GDM1 (cell line): Measurements from ENCODE around the gene MUC20.

ENCODE experiments used
- DNase-seq: peaks from one replicate; lab custom pipeline; 2025; lab: John Stamatoyannopoulos, UW

The MUC20 gene

DNA sequence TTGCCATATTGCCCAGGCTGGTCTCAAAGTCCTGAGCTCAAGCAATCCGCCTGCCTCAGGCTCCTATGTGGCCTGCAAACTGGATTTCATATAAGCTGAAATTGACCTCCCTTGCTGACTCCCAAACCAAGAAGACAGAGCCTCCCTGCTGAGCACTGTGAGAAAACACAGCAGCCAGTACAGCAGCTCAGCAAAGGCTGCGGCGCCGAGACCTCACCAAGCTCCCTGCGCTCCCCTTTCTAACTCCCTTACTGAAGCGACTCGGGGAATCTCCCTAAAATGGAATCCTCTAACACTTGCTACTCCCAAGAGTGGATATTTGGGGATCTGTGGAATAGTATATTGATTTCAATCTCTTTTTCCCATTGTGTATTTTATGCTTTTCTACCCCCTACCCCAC lies 34.6 kb downstream of the MUC20 start:
- no peak for DNase-seq

DNA sequence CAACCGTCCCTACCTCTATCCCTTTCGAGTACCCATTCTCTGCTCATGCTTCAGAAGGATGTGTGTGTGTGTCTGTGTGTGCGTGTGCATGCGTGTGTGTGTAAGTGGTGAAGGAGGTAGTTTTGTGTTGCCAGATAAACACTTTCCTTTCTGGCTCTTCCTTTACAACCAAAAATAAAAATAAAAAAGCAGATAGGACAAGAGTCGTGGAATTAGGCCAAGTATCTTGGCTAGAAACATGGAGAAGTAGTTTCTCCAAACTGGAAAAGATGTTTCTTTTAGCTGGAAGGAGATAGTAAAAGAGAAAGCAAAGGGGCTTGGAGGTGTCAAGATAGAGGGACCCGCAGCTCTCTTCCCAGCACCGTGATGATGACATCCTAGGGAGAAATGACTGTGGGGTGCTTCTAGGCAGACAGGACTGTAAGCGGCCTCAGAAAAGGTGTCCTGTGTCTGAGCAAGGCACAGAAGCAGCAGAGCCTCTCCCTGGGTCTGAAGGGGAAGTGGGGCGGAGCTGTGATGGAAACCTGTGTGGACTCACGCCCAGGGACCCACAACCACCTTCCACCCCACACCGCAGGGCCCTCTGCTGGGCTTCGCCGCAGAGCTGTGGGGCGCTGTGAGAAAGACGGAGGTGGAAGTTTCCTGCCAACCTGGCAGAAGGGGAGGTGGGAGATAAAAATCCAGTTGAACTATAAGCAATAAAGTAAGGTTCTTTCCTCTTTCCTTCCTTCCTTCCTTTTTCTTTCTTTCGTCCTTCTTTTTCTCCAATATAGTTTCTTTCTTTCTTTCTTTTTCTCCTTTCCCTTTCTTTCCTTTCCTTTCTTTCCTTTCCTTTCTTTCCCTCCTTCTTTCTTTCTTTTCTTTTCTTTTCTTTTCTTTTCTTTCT lies 35.3 kb downstream of the MUC20 start:
- DNase-seq: no peak

DNA sequence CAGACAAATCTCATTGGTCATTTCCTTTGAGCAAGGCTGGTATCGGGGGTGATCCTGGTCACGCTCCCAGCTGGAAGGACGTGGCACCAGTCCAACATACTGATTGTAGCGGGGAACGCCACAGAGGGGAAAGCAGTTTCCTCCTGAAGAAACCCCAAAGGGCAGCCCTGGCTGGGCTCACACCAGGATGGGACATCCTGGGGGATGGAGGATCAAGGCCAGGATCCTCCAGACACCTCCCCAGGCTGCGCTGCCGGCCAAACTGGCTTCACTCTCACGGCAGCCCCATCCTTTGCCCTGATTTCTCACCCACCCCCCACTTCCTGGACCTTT lies 36.6 kb downstream of the MUC20 start:
- no peak for DNase-seq

DNA sequence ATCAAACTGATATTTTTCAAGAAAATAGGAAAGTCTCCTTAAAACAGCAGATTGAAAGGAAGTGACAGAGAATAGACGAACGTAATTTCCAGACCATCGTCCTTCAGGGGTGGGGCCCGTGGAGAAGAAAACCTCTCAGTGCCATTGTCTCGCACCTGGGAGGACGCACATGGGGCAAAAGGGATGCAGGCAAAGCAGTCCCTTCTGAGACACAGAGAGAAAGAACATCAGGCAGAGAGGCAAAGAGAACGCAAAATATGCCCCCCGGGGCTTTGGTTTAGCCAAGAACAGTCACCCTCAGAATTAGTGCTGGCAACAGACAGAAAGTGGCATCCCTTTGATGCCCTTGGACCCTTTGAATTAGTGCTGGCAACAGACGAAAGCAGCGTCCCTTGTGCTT lies 37.0 kb downstream of the MUC20 start:
- no peak for DNase-seq

DNA sequence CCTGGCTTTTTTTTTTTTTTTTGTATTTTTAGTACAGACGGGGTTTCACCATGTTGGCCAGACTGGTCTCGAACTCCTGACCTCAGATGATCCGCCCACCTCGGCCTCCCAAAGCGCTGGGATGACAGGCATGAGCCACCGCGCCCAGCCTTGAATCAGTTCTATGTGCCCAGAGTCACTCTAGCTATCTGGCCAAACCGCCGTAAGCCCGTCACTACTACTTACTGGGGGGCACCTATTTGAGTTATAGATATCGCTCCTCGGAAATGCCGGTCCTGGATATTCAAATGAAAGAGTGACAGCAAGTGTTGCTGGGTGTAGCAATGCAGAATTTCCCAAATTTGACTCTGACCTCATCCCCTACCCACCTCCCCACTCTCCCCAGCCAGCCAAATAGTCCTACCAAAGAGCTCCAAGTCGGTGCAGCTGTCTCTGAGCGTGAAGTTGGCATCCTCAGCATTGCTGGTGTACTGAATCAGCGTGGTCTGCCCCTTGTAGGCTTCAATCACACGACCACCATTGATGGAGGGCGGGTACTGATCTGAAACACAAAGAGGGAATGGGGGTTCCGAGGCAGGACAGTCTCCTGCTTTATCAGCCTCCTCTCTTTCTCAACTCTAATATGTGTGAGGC lies 38.1 kb downstream of the MUC20 start:
- no peak for DNase-seq

DNA sequence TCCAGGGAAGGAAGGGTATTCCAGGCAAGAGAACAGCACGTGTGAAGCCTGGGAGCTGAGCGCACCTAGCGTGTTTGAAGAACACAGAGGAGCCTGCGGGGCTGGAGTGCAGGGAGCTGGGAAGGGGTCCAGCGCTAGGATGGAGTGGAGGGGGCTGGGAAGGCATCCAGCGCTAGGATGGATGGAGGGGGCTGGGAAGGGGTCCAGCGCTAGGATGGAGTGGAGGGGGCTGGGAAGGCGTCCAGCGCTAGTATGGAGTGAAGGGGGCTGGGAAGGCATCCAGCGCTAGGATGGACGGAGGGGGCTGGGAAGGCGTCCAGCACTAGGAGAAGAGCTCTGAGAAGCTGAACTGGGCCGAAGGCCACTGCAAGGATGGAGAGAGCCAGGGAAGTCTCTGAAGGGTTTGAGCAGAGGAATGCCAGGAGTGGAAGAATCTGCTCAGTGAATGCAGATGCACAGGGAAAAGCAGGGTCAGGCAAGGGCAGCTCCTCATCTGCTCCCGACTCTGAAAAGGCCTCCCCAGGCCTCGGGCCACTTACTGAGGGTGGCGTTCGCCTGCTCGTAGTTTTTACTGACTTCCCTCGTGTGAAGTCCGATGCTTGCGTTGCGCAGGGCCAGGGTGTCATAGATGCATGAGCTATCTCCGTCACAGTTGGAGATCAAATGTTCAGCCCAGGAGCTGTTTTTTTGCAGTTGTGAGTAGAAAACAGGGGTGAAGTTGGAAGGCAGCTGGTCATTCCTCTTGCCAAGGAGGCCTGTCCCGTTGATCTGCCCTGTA lies 39.8 kb downstream of the MUC20 start:
- no peak for DNase-seq

DNA sequence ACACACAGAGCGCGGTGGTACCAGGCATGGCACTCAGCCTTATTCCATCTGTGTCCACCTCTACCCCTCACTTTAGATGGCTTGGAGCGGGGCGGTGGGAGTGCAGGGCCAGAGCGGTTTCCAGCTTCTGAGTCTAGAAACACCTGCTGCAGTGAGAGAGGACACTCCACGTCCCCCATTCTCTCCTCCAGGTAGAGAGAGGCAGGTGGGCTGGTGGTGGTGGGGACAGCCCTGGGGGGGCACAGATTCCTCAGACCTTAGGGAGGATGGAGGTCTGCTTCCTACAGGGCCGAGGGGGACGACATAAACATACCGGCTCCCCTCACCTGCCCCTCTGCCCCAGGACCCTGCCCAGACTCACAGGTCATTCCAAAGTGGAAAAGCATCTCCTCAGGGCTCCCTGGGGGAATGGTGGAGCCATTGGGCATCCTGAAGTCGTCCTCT lies 40.4 kb downstream of the MUC20 start:
- no peak for DNase-seq

DNA sequence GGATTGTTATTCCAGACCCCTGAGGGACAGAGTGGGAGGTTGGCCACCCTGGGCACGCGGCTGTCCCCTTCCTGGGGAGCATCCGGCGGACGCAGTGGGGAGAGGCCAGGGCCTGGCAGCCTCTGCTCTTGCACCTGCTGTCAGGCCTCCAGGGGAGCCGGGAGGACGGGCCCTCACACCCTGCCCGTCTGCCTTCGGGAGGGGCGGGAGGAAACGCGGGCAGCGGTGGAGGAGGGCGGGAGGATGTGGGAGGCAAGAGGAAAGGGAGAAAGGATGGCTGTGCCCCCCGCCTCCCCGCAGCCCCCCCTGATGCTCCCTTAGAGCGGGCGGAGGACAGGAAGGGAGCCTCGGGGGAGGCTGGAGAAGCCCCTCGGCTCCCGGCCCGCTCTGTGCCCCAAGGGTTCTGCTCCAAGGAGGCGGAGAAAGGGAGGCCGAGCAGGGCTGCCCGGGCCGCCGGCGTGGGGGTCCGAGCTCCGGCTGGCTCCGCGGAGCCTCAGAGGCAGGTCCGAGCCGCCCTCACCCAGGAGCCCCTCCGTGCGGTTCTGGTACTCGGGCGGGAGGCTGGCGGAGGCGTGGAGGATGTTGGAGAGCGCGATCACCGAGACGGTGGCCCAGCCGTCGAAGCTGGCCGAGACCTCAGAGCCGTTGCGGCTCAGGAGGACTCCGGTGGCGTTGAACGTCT lies 40.9 kb downstream of the MUC20 start:
- no peak for DNase-seq

DNA sequence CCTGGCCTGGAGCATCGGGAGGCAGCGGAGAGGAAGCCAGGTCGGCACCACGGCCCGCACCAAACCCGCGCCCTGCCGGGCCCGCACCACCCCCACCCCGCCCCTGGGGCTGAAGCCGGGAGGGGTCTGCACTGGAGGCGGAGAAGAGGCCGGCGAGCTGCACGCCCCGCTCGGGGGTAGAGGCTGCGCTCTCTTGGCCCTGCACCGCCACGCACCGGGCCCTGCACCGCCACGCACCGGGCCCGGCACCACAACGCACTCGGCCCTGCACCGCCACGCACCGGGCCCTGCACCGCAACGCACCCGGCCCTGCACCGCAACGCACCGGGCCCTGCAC lies 41.4 kb downstream of the MUC20 start:
- DNase-seq: no peak

DNA sequence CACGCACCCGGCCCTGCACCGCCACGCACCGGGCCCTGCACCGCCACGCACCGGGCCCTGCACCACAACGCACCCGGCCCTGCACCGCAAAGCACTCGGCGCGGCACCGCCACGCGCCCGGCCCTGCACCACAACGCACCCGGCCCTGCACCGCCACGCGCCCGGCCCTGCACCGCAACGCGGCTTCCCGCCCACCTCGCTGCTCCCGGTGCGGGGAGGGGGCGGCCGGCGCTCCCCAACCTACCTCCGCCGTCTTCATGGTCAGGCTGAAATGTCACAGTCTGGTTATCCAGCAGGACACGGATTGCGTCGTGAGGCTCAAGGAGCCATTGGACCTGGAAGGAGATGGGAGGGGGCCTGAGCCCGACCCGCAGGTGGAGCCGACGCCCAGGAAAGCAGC lies 41.8 kb downstream of the MUC20 start:
- DNase-seq: no peak

DNA sequence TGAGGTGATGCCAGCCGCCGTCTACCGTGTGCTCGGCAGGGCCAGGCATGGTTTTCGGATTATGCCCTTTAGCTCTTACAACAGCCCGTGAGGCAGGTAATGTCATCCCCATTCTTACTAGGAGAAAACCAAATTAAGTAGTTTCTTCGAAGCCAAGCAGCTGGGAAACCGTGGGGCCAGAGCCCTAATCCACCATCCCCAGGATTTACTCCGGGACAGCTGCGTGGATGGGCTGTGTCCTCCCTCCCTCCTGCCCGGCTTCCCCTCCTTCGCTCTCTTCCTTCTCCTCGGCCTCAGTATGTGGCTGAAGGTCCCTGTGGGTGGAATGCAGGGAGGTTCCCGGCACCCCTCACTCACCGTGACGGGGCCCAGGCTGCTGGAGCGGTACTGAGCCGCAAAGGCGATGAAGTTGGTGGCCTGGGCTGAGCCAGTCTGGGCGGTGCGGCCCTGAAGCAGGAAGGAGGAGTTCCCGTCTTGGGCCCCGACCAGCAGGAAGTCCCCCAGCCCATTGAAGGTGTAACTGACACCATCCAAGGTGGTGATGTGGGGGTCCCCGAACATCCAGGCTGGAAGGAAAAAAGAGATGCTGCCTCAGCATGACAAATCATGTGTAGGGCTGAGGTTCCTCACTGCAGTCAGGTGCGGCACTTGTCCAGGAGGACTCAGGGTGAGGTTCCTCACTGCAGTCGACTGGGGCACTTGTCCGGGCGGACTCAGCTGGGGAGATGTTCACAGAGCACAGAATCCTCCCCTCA lies 42.5 kb downstream of the MUC20 start:
- no peak for DNase-seq

DNA sequence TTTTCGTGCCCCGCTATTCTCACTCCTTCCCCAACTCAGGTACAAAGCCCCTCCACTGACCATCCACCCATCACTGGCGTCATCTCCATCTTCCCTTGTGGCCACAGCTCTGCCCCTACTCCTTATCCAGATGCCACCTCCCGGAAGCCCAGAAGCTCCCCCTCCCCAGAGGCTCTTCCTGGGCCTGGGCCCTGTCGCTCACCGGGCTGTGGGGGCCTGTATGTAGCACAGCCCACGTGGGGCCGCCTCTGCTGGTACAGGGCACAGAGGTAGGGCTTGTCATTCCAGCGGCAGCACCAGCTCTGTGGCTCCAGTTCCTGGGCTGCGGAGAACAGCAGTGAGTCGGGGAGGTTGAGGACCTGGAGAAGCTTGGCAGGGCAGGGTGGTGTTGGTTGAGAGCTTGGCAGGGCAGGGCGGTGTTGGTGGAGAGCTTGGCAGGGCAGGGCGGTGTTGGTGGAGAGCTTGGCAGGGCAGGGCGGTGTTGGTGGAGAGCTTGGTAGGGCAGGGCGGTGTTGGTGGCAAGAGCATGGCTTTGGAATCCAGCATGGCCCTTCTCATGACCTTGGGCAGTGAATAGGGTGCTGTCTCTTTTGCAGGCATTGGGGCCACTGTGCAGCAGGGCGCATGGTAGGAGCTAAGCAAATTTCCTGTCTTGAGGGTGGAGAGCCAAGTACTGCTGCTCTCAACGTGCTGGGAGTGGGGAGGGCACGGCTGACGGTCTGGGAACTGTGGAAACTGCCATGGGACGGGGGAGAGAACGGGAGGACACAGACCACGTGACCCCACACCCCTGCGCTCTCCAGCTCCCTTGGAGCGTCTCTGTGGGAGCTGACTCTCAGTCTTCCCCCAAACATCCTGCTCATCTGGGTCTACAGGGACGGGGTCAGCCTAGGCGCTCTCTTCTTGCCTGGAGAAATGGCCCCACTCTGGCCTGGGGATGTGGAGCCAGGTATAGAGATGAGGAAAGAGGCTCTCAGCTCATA lies 43.4 kb downstream of the MUC20 start:
- DNase-seq: no peak

DNA sequence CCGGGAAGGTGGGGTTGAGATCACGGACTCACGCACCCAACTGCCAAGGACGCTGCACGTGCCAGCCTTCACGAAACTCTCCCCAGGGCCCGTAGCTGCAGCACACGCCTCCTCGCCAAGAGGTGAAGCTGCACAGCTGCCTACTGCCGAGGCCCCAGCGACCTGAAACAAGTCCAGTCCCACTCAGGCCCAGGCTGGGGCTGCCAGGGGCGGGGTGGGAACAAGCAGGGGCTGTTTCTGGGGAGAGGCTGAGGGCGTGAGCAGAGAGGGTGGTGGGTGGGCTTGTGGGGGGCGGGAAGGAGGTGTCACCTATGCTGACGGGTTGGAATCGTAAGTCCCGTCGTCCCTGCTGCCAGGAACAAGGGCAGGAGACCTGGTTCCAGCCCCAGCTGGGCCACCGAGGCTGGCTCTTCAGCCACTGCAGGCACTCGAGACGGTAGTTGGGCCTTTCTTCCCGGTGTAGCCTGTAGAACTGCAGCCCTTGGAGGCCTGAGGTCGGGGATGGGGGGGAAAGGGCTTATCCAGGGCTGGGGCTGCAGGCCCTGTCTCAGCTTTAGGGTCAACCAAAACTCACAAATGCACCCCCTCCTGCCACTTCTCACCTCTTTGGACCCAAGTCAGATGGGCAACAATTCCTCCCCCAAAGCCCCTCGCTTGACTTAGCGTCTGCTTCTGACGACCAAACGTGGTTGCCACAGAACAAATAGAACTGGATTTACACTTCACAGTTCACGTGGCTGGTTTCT lies 44.4 kb downstream of the MUC20 start:
- DNase-seq: no peak

DNA sequence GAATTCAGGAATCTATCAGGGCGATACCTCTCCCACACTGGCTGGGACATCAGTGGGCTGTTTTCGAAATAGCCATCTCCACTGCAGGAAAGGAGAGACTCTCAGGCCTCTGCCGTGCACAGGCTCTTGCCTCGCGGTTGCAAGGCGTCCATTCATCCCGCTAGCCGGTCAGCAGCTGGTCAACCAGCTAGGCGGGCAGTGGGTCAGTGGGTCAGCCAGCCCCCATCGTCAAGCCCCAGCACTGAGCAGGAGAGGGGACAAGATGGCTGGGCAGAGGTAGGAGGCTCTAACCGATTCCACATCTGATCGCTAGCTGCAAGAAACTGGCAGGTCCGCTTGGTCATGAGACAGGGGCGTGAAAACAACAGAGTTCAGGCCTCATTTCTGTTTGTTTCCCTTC lies 45.9 kb downstream of the MUC20 start:
- DNase-seq: no peak

DNA sequence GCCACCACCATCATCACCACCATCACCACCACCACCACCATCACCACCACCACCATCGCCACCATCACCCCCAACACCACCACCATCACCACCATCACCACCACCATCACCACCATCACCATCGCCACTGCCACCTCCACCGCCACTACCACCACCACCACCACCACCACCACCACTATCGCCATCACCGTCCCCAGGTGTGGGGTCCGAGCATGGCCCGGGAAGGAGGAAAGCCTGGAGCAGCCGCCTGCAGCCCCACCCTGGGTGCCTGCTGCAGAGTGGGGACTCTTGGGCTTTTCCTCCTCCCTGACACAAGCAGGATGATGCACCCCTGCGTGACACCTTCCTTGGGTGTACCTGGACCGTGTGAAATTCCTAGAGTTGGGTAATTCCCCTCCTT lies 47.0 kb downstream of the MUC20 start:
- DNase-seq: no peak

DNA sequence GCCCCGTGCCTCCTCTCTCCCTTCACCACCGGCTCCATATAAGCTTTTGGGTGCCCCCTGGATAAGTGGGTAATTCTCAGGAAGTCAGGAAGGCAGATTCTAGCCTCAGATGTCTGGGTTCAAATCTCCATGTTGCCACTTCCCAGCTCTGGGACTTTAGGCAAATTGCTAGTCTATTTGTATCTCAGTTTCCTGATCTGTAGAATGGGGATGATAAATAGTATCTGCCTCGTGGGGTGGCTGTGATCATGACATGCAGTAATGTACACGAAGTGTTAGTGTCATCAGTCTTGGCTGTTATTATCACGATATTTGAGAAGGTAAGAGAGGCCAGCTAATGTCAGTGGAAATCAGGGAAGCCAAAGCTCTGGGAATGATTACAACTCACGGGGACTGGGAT lies 47.6 kb downstream of the MUC20 start:
- DNase-seq: no peak

DNA sequence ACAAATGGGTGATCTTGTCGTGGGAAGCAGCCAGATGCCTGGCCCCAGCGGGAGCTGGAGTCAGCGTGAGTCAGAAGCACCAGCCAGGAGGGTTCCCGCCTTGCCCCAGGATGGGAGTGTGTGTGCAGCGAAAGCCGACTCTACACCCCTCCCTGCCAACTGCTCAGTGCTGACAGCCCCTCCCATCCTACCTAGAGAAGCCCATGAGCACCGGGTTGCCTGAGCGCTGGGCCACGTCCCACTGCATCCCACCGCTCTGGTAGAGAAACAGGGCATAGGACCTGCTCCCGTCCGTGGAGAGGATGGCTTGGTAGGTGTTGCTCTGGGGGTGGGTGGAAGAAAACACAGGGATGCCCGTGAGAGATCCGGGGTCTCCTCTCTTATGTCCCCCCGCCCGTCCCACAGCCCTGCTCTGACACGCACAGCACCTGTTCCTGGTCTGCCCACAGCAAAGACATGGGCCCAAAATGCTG lies 48.1 kb downstream of the MUC20 start:
- DNase-seq: no peak

DNA sequence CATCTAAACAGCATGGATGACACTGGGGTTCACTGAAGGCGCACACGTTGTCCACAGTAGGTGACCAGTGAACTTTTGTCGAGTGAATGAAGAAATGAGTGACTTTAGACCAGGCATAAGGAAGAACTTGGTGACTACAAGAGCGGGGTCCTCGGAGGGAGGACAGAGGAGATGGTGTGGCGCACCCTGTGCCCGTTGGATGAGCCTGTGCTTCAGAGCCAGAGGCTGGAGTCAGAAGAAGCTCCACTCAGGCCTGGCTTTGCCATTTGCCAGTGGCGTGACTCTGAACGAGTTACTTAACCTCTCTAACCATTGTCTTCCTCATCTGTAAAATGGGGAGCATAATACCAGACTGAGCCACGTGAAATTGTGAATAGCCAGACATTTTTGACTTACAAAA lies 48.8 kb downstream of the MUC20 start:
- DNase-seq: no peak

DNA sequence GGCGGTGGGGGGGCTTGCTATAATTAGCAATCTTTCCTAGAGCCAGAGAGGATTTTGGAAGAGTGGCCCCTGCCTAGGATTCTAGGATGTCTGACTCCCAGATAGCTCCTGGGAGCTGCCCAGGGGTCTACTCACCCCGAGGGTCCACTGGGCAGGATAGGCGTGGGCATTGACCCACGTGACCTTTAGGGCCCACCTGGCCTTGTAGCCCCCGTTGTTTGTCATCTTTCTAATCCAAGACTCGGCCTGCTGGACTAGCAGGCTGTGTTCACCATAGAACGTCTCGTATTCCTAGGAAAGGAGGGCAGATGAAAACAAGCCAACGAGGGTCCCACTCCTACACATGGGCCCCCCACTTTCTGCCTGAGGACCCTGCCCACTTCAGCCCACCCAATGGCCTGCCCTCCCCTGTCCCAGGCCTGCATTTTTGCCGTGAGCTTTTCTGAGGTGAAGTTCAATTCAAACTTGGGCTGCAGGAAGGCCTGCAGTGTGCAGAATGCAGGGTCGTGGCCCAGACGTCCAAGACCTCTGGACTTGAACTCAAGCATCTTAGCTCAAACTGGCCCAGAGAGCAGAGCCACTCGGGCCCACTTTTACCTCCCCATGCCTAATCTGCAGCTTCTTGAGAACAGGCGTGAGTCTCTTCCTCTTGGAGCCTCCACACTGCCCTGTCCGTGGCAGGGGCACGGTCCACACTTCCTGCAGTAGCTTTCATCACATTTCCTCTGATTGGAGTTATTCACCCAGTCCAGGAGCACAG lies 49.5 kb downstream of the MUC20 start:
- DNase-seq: no peak
